HCEC 1CT (cell line): ENCODE results near the gene HGS.

Experiments
- DNase-seq: peaks from one replicate; pipeline ENCODE4 v3.0.0-alpha.2; 2017

HGS gene

DNA sequence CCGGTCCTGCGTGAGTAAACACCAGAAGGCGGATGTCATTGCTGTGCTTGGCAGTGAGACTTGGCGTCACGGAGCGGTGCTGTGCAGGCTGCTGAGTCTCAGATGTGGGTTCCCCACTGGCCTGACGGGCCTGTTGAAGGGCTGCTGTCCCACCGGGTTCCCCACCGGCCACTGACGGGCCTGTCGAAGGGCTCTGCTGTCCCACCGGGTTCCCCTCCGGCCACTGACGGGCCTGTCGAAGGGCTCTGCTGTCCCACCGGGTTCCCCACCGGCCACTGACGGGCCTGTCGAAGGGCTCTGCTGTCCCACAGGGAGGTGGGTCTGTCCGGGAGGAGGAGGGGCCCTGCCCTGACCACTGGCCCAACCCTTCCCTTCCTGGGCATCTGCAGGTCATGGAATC lies 2.8 kb downstream of the HGS start:
- DNase-seq = no peak

DNA sequence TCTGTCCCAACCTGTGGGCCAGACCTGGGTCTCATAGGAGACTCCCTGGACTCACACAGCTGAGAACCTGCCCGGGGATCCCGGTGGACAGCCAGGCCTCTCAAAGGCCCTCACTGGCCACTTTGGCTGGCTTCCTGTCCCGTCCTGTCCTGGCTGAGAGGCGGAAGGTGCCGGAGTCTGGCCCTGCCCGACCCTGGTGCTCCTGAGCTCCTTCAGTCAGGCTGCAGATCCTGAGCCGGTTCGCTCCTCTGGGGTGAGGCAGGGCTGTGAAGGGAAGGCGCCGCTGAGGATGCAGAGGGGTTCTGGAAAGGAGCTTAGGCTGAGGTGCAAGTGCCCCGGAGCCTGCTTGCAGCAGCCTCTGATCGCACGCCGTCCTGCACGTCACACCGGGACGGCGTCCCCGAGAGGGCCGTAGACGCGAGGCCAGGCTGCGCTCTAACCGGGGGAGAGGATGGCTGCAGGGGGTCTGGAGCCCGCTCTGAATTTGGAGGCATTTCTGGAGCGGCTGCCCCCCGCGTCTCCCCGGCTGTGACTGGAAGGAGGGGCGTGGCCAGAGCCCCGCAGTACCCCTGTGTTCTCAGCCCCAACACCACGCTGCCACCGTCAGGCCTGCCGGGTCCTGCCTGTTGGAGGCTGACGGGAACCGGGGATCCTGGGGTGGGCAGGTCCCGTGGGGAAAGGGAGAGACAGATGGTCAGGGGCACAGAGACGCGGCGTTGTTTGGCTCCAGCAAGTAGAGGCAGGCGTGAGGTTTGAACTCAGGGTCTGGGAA lies 4.1 kb downstream of the HGS start:
- no peak for DNase-seq

DNA sequence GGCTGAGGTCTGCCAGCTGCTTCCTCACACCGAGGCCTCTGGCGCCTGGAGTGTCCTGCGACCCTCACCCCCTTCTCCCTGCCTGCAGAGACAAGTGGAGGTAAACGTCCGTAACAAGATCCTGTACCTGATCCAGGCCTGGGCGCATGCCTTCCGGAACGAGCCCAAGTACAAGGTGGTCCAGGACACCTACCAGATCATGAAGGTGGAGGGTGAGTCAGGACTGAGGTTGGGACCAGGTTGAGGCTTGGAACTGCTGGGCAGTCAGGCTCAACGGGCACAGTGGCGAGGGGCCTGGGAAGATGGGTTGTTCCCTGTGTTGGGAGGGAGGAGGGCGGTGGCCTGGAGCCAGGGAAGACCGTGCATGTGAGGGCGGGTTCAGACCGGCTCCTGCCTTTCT lies 4.8 kb downstream of the HGS start:
- DNase-seq = no peak

DNA sequence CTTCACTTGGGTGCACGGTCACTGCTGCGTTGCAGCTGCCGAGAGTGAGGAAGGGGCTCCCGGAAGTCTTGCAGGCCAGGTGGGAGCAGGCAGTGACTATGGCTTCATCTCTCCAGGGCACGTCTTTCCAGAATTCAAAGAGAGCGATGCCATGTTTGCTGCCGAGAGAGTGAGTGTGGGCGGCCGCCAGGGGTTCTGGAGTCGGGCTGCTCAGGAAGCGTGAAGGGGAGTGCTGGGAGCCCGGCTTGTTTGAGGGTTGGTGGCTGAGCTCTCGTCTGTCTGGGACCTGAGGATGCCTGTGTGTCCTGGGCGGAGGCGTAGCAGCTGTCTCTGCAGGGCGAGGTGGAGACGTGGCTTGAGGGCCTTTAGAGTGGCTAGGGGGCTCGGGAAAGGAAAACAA lies 6.3 kb downstream of the HGS start:
- no peak for DNase-seq

DNA sequence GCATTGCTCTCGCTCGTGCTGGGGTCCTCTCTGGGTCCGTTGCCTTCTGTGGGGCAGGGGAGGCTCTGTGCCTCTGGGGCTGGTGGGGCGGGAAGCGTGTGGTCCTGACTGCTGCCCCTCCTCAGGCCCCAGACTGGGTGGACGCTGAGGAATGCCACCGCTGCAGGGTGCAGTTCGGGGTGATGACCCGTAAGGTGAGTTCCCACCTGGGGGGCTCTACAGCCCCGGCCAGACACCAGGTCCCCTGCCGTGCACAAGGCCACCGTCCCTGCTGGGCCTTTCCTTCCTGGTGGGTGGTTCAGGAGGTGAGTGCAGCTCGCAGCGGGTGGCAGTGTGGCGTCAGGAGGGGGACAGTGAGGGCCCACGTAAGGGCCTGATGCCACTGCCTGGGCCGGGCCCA lies 6.7 kb downstream of the HGS start:
- DNase-seq = no peak

DNA sequence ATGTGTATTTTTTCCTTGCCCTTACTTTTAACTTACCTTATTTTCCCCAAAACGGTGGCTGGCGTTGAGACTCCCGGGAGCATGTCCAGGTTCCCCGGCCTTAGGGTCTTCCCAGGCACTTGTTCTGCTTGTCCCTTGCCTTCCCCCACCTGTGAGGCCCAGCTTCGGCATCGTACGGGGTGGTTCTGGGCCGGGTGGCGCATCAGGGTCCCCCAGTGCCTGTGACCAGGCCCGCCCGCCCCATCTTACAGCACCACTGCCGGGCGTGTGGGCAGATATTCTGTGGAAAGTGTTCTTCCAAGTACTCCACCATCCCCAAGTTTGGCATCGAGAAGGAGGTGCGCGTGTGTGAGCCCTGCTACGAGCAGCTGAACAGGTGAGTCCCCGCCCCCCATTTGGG lies 7.4 kb downstream of the HGS start:
- DNase-seq = no peak

DNA sequence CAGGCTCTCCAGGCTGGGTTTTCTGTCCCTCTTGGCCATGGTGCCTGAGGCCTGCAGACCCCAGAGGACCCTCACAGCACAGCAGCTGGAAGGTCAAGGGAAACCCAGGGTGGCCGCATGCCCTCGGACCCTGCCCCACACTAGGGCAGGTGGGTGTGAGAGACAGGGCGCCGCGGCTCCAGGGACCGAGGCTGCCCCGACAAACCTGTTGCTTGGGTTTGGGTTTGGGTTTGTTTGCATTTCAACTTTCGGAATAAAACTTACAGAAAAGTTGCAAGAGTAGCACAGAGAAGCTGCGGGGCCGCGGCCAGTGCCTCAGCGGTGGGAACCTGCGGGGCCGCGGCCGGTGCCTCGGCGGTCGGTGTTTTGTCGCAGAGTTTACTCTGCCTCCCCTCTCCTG lies 7.8 kb downstream of the HGS start:
- no peak for DNase-seq

DNA sequence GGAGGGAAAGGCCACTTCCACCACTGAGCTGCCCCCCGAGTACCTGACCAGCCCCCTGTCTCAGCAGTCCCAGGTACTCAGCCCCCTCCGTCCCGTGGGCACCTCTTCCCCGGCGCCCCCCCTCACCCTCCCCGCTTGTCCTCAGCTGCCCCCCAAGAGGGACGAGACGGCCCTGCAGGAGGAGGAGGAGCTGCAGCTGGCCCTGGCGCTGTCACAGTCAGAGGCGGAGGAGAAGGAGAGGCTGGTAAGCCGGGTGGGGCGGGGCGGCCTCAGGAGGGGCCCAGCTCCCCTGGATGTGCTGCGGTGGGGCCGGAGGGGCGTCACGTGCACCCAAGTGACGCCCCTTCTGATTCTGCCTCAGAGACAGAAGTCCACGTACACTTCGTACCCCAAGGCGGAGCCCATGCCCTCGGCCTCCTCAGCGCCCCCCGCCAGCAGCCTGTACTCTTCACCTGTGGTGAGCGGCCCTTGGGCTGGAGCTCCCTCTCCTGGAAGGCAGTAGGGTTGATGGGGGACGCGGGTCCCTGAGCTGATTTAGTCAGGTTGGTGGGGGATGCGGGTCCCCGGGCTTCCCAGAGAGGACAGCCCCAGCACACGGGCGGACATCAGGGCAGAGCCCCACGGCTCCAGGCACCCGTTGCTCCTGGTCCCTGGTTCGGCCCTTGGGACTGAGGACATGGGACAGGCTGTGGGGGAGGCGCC lies 9.8 kb downstream of the HGS start:
- no peak for DNase-seq

DNA sequence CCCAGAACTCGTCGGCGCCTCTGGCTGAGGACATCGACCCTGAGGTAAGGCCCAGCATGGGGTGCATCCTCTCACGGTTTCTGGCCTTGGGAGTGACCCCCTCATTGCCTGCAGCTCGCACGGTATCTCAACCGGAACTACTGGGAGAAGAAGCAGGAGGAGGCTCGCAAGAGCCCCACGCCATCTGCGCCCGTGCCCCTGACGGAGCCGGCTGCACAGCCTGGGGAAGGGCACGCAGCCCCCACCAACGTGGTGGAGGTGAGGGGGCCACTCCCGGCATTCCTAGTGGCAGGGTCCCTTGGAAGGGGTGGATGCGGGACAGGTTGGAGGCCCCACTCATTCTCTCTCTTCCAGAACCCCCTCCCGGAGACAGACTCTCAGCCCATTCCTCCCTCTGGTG lies 11.0 kb downstream of the HGS start:
- DNase-seq = no peak

DNA sequence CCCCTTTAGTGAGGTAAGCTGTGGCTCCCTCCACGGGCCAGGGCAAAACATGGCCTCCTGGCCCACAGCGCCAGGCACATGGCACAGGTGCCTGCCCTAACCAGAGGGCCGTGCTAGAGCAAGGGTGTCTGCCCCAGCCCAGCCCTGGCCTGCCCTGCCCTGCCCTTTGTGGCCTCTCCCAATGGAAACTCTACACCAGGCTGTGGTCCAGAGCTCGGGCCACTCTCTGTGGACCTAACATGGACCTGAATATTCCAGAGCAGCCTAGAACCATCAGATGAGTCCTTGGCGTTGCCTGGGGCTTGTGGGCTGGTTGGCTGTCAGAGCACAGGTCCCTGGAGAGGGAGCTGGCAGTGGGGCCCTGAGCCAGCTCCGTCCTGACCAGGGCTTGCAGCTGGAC lies 11.4 kb downstream of the HGS start:
- DNase-seq = no peak

DNA sequence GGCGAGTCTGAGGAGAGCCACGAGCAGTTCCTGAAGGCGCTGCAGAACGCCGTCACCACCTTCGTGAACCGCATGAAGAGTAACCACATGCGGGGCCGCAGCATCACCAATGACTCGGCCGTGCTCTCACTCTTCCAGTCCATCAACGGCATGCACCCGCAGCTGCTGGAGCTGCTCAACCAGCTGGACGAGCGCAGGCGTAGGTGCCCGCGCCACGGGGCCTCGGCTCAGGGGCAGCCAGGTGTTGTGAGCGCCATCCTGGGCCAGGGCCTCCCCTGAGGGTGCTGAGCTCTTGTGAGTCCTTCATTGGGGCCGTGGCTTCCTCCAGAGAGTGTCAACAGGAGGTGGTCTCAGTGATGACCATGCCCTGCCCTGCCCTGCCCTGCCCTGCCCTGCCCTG lies 12.0 kb downstream of the HGS start:
- no peak for DNase-seq

DNA sequence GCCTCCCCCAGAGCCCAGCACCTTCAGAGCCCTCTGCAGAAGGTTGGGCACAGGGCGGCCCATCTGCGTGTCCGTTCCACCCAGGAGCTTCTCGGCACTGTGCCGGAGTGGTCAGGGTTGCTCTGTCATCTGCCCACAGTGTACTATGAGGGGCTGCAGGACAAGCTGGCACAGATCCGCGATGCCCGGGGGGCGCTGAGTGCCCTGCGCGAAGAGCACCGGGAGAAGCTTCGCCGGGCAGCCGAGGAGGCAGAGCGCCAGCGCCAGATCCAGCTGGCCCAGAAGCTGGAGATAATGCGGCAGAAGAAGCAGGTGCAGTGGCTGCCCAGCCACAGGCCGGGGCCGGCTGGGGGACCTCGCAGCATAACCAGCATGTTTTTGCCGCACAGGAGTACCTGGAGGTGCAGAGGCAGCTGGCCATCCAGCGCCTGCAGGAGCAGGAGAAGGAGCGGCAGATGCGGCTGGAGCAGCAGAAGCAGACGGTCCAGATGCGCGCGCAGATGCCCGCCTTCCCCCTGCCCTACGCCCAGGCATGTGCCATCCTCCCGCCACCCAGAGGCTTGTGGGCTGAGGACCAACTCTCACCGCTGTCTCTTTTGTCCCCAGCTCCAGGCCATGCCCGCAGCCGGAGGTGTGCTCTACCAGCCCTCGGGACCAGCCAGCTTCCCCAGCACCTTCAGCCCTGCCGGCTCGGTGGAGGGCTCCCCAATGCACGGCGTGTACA lies 12.6 kb downstream of the HGS start:
- no peak for DNase-seq

DNA sequence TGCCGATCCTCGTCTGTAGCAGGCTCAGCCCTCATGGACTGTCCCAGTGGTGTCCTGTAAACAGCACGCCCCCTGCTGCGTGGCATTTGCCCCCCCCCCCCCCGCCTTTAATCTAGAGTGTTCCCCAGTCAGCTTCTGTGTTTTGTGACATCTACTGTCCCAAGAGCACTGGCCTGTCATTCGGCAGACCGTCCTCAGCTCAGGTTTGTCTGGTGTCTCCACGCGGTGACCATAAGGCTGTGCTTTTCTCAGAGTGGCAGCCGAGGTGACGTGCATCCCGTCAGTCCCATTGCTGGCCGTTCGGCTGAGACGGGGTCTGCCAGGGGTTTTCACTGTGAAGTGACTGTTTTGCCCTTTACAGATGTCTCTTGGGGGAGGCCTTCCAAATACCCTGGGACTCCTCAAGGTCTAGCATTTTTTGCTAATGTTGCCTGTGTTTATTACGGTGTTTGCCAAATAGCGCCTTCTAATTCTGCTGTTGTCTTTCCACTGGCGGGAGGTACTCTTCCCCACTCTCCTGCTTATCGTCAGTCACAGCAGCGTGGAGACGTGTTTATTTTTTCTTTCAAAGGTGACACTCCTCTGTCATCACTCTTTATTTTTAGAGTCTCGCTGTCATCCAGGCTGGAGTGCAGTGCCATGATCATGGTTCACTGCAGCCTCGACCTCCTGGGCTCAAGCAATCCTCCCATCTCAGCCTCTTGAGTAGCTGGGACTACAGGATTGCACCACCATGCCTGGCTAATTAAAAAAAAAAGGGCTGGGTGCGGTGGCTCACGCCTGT lies 13.6 kb downstream of the HGS start:
- DNase-seq = no peak

DNA sequence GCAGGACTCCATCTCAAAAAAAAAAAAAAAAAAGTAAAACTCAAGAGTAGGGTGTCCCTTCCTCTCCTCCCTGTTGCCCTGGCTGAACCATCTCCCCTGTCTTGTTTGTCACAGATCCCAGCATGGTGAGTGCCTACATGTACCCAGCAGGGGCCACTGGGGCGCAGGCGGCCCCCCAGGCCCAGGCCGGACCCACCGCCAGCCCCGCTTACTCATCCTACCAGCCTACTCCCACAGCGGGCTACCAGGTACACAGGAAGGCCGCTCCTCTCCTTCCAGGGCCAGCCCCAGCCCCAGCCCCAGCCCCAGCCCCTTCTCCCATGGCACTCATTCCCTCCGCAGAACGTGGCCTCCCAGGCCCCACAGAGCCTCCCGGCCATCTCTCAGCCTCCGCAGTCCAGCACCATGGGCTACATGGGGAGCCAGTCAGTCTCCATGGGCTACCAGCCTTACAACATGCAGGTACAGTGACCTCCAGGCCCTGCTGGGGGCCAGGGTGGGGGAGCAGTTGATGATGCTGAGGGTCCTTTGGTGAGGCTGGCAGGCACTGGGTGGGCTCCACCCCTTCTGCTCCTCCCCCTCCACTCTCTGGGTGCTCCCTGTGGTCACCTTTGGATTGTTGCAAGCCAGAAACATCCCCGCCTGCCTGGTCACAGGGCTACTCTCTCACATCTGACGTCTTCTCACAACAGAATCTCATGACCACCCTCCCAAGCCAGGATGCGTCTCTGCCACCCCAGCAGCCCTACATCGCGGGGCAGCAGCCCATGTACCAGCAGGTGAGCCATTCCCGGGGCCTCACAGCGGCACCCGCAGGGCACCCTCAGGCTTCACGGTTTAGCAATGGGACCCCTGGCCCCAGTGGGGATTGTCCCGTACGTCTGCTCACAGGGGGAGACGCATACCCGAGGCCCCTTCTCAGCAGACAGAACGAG lies 16.8 kb downstream of the HGS start:
- no peak for DNase-seq

DNA sequence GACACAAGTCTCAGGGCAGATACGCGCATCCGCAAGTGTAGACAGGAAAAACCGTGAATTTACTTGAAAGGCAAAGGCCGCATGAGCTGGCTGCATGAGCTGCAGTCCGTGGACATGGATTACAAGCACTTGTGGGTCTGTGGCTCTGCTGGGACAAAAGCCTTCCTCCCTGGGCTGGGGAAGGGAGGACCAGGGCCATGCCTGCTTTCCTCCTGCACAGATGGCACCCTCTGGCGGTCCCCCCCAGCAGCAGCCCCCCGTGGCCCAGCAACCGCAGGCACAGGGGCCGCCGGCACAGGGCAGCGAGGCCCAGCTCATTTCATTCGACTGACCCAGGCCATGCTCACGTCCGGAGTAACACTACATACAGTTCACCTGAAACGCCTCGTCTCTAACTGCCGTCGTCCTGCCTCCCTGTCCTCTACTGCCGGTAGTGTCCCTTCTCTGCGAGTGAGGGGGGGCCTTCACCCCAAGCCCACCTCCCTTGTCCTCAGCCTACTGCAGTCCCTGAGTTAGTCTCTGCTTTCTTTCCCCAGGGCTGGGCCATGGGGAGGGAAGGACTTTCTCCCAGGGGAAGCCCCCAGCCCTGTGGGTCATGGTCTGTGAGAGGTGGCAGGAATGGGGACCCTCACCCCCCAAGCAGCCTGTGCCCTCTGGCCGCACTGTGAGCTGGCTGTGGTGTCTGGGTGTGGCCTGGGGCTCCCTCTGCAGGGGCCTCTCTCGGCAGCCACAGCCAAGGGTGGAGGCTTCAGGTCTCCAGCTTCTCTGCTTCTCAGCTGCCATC lies 17.7 kb downstream of the HGS start:
- no peak for DNase-seq

DNA sequence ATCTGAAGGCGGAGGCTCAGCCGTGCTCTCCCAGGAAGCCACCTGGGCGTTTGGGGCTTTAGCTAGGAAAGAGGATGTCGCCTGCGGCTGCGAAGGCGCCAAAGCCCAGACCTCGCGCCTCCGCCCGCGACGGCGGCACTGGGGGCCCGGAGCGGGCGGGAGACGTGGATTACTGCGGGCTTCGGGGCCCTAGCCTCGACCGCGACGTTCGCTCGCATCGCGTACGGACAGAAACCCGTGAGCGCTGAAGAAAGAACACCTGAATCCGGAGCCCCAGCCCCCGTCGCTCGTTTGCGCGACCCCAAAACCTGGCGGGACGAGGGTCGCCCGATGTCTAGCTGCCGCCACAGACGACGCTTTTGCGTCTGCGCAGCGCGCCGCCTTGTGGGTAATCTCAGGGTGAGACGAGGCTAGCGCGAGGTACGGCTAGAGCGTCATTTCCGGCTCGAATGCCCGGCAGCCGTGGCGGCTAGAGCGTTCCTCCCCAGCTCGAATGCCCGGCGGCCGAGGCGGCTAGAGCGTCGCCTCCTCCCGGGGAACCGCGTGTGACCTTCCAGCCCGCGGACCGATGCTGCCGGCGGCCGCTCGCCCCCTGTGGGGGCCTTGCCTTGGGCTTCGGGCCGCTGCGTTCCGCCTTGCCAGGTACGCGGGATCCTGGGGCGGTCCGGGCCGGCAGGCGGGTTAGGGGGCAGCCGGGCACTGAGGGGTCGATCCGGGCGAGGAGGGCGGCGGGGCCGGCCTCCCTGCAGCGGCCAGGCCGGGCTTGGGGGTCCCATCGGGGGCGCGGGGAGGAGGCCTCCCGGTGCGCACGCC lies 19.3 kb downstream of the HGS start, which contains the start of gene MRPL12:
Gene MRPL12, plus strand, starts transcription at position 434 of the 813 bp plus-strand sequence. Its CDS starts 135 bp downstream, at position 569.
- DNase-seq = peak; percentile 92

DNA sequence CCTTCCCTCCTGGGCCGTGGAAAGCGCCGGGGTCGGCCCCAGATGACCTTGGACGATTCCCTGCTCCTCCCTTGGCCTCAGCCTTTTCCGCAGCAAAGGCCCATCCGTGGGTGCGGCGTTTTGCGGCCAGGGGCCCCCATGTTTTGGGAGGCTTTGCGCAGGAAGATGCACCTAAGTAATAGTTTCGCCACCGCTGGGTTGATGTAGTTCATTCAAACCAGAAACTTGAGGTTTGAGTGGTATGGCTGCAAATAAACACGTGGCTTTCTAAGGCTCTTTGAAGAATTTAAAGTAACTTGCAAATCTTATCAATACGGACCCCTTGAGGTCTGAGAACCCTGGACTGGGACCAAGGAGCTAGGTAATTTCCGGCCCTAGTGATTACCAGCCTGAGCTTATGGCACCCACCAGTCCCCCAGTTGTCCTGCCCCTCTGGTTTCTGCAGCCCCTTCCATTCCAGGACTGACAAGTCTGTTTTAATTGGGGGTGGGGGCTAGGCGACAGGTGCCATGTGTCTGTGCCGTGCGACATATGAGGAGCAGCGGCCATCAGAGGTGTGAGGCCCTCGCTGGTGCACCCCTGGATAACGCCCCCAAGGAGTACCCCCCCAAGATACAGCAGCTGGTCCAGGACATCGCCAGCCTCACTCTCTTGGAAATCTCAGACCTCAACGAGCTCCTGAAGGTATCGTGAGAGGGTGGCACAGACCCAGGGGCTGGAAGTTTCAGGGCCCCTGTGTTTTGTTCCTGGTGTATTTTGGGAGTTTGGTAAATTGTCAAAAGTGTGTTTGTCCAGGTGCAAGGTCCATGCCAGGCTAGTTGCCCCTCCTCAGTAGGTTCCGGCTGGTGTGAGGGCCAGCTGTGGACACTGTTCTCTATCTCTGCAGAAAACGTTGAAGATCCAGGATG lies 20.2 kb downstream of the HGS start:
- no peak for DNase-seq

DNA sequence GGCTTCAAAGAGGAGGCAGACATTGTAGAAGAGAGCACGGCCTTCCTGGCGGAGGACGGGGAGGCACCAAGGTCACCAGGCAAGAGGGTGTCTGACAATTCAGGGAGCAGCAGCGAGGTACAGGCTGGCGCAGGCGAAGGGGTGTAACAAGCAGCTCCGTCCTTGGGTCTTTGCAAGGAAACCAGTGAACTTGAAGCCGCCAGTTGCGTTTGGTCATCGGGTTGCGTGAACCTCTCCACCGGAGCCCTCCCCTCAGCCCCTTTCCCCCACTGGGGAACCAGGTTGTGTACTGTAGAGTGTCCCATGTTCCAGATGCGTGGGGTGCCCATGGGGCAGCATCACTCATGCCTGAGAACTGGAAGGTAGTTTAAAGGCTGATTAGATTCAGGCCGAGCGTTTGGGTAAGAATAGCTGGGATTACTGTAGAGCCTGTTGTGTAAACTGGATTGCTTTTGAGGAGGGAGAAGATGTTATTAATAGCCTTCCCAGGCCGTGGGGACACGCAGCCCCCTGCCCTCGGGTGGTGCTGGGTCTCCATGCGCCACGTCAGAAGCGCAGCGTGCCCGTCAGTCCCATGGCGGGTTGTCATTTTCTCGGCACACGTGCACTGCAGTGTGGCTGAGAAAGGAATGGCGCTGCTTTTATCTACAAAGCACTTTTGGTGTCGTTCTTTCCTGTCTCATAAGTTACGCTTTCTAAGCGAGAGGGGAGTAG lies 21.9 kb downstream of the HGS start:
- DNase-seq = no peak
